GM13976 (cell line): ENCODE data around the gene CCS.

Experiments
- DNase-seq: peaks from one replicate; pipeline ENCODE4 v3.0.0; 2012; ENCODE audit warnings: low spot score
- in situ Hi-C: fragments of 300-500 bp; cut with MboI; formaldehyde crosslinking; loops from one replicate; pipeline ENCODE4 v1.12.0; 2022; ENCODE audit warnings: low sequenced_read_pairs, mixed read lengths, inconsistent platforms; ENCODE audit not compliant: unreplicated experiment
- TF ChIP-seq, protein P1 (sequence below): IDR thresholded peaks from 2 replicates; pipeline ENCODE4 v1.5.1; 2012; ENCODE audit warnings: borderline replicate concordance, mild to moderate bottlenecking; ENCODE audit not compliant: insufficient read depth; ENCODE audit errors: extremely low read depth, missing control alignments, control extremely low read depth

CCS gene

DNA sequence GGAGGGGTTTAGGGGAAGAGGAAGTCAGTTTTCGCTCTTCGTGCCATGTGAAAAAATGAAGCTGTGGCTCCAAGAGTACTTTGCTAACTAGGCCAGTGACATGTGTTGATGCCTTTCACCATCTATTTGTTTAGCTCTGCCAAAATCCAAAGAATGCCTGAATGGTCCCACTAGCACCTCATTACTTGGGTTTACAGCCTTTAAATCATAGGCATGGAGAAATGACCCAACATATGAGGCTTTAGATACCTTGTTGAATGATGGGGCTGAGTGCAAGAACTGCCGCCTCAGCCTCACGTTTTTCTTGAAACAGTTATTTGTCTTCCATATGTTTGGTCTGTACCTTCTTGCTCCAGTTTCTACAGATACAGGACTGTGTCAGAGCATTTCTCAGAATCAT, 53.8 kb downstream of the CCS start:
- in situ Hi-C loops = no loop called here
- no peak for DNase-seq
- TF ChIP-seq, protein P1, sequence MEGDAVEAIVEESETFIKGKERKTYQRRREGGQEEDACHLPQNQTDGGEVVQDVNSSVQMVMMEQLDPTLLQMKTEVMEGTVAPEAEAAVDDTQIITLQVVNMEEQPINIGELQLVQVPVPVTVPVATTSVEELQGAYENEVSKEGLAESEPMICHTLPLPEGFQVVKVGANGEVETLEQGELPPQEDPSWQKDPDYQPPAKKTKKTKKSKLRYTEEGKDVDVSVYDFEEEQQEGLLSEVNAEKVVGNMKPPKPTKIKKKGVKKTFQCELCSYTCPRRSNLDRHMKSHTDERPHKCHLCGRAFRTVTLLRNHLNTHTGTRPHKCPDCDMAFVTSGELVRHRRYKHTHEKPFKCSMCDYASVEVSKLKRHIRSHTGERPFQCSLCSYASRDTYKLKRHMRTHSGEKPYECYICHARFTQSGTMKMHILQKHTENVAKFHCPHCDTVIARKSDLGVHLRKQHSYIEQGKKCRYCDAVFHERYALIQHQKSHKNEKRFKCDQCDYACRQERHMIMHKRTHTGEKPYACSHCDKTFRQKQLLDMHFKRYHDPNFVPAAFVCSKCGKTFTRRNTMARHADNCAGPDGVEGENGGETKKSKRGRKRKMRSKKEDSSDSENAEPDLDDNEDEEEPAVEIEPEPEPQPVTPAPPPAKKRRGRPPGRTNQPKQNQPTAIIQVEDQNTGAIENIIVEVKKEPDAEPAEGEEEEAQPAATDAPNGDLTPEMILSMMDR = no peak

DNA sequence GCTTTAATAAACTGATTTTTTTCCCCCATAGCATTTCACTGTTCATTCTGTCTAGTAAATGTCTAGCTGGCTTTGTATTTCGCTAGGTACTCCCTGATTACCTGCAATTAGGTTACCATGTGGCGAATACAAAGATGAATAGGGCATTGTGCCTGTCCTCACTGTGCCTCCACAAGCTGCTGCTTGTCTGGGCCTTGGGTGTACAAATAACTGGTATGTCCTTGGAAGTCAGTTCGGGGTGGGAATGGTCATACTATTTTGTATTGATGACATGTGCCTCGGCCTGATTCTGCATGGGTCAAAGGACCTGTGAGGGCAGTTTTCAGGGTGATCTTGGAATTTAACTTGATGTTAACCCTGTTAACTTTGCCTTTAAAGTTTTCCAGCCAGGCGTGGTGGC, 56.9 kb downstream of the CCS start:
- in situ Hi-C loops = no loop called here
- TF ChIP-seq, protein P1 = no peak
- no peak for DNase-seq

DNA sequence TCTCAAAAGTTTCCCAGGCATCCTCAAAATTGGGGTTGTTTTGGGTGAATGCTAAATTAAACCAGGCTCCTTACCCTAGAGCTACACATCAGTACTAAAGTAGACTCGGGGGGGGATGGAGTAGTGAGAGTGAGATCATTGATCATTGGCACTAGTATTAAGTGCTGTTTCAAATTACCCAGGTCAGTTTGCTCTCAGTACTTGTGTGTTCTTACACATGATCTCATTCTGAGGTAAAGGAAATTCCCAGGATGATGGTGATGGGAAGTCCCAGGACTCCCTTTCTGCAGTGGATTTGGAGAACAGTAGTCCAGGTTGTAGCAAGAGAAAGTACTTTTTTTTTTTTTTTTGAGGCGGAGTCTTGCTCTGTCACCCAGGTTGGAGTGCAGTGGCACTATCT, 58.0 kb downstream of the CCS start:
- no peak for DNase-seq
- in situ Hi-C loops = no loop called here
- TF ChIP-seq, protein P1 = no peak

DNA sequence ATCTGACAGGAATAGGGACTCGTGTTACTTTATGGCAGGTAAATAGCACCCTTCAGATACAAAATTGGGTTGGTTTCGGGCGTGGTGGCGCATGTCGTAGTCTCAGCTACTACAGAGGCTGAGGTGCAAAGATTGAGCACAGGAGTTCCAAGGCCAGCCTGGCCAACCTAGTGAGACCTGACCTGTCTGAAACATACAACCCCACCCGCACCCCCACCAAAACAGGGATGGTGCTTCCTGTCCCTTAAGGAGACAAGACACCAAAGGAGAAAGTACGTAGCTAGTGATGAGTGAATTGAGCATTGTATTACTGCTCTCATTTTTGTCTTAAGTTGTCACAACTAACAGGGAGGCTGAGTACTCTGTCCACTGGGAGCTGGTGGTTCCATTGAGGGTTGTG, 59.7 kb downstream of the CCS start:
- DNase-seq = no peak
- in situ Hi-C loops = no loop called here
- TF ChIP-seq, protein P1 = no peak

DNA sequence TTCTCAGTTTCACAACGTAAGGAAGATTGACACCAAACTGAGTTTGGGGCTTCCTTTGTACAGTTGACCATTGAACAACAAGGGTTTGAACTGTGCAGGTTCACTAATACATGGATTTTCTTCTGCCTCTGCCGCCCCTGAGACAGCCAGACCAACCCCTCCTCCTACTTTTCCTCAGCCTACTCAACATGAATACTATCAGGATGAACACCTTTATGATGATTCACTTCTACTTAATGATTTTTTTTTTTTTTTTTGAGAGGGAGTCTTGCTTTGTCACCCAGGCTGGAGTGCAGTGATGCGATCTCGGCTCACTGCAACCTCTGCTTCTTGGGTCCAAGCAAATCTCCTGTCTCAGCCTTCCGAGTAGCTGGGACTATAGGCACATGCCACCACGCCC, 60.1 kb downstream of the CCS start:
- DNase-seq = no peak
- TF ChIP-seq, protein P1 = no peak
- in situ Hi-C loops = no loop called here
